ENCODE results near the gene WDR48.

Gene WDR48

GRCh38 chr3:39114456-39114855 lies 62.6 kb downstream of the WDR48 start:
- in situ Hi-C loops (cut with MboI; ENCODE audit: low sequenced_read_pairs, unreplicated experiment), result no loop called here
- DNase-seq (ENCODE audit: low spot score), result no peak
- TF ChIP-seq, protein P1, sequence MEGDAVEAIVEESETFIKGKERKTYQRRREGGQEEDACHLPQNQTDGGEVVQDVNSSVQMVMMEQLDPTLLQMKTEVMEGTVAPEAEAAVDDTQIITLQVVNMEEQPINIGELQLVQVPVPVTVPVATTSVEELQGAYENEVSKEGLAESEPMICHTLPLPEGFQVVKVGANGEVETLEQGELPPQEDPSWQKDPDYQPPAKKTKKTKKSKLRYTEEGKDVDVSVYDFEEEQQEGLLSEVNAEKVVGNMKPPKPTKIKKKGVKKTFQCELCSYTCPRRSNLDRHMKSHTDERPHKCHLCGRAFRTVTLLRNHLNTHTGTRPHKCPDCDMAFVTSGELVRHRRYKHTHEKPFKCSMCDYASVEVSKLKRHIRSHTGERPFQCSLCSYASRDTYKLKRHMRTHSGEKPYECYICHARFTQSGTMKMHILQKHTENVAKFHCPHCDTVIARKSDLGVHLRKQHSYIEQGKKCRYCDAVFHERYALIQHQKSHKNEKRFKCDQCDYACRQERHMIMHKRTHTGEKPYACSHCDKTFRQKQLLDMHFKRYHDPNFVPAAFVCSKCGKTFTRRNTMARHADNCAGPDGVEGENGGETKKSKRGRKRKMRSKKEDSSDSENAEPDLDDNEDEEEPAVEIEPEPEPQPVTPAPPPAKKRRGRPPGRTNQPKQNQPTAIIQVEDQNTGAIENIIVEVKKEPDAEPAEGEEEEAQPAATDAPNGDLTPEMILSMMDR (IDR thresholded peaks at IDR 0.05; ENCODE audit: borderline replicate concordance, control extremely low read depth, extremely low read depth, insufficient read depth, missing control alignments), result no peak

DNA sequence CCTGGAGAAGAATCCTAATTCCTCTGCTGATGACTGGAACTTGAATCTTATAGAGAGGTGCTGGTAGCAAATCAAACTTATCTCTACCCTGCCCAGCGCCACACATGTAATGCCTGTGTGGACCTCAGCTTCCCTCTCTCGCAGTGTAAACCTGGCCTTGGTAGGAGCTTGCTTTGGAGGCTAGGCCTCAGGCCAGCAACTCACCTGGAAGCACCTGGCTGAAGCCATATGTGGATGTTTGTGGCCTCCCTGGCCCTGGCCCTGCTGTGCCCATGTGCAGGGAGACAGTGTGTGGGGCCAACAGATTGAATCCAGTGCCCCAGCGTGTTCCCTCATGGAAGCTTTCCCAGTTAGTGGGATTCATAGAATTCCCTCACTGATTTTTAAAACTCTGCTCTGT lies 64.1 kb downstream of the WDR48 start:
- in situ Hi-C loops (cut with MboI; ENCODE audit: low sequenced_read_pairs, unreplicated experiment), result no loop called here
- DNase-seq (ENCODE audit: low spot score), result no peak
- TF ChIP-seq, protein P1 (IDR thresholded peaks at IDR 0.05; ENCODE audit: borderline replicate concordance, control extremely low read depth, extremely low read depth, insufficient read depth, missing control alignments), result no peak

DNA sequence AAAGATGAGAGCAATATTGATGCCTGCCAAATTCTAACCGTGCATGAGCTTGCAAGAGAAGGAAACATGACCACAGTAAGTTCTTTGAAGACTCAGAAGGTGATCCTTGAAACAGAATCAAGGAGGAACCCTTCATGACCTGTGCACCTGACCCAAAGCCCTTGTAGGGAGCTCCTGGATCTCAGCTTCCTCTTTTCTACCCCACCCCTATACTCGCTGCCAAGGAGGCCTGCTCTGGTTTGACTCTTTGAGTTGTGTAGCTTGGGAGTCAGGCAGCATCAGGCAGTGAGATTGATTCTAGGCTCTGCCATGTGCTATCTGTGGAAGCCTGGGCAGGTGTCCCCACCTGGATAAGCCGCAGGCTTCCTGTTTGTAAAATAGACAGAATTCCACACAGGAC lies 66.3 kb downstream of the WDR48 start:
- in situ Hi-C loops (cut with MboI; ENCODE audit: low sequenced_read_pairs, unreplicated experiment), result no loop called here
- DNase-seq (ENCODE audit: low spot score), result no peak
- TF ChIP-seq, protein P1 (IDR thresholded peaks at IDR 0.05; ENCODE audit: borderline replicate concordance, control extremely low read depth, extremely low read depth, insufficient read depth, missing control alignments), result no peak

DNA sequence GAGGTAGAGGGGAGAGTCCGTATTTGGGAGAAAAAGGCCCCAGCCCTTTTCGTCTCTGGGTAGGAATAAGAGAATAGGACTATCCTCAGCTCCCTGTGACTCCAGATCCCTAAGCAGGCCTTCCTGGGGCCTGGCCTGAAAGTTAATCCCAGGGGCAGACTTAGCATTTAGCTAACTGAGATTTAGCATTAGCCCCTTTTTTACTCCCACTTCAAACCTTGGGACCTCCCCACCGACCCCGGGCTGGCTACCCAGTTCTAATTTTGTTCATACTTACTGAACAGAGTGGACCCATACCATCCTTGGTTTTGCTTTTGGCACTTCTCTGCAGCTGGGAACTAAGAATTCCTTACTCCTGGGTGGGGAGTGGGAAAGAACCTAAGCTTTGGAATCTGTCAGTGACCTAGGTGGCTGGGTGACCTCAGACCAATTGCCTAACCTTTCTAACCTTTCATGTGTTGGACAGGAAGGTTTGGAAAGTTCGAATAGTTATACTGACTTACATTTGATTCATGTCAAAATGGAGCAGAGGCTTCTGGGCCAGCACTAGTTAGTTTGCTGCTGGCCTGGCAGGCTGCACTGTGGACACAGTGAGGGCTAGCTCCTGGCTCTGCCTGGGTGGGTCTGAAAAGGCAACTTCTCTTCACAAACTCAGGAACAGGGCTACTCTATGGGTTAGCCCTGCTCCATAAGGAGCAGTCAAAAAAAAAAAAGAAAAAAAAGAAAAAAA lies 67.3 kb downstream of the WDR48 start:
- TF ChIP-seq, protein P1 (IDR thresholded peaks at IDR 0.05; ENCODE audit: borderline replicate concordance, control extremely low read depth, extremely low read depth, insufficient read depth, missing control alignments), result no peak
- in situ Hi-C loops (cut with MboI; ENCODE audit: low sequenced_read_pairs, unreplicated experiment), result no loop called here
- DNase-seq (ENCODE audit: low spot score), result no peak

GRCh38 chr3:39121621-39122020 lies 69.8 kb downstream of the WDR48 start:
- no peak for DNase-seq (ENCODE audit: low spot score)
- in situ Hi-C loops (cut with MboI; ENCODE audit: low sequenced_read_pairs, unreplicated experiment), result no loop called here
- TF ChIP-seq, protein P1 (IDR thresholded peaks at IDR 0.05; ENCODE audit: borderline replicate concordance, control extremely low read depth, extremely low read depth, insufficient read depth, missing control alignments), result no peak

DNA sequence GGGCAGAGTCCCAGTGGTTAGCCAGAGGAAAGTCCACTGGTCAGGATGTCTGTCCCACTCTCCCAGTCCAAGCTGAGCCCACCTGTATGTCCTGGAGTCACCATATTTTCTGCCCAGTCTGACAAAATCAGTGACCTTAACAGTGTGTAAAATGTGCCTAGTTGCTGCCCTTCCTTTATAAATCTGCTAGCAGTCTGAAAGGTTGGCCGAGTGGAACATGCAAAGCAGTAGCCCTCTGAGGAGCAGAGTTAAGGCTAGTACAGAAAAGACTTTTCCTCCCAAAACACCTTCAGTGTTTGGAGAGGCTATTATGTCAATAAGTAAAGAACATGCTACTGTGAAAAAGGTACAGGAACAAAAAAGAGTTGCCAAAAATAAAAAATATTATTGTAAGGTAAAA lies 71.0 kb downstream of the WDR48 start:
- TF ChIP-seq, protein P1 (IDR thresholded peaks at IDR 0.05; ENCODE audit: borderline replicate concordance, control extremely low read depth, extremely low read depth, insufficient read depth, missing control alignments), result no peak
- DNase-seq (ENCODE audit: low spot score), result peak; percentile 34
- in situ Hi-C loops (cut with MboI; ENCODE audit: low sequenced_read_pairs, unreplicated experiment), result no loop called here
